HG03432 (cell line): ENCODE measurements around the gene AASDH.
"Not testable (repeated sequence)": the region's sequence is repeated elsewhere in the genome, so short reads cannot be mapped to it uniquely, and the experiment has no call there.

Experiments
- ATAC-seq: cut with Tn5 transposase; IDR thresholded peaks from one replicate; pipeline ENCODE4 v1.9.1; 2021; ENCODE audit warnings: mild to moderate bottlenecking, moderate library complexity; ENCODE audit not compliant: unreplicated experiment

AASDH gene

GRCh38 chr4:56391270-56391669 is 4.0 kb upstream of the AASDH start:
- ATAC-seq, result no peak

DNA sequence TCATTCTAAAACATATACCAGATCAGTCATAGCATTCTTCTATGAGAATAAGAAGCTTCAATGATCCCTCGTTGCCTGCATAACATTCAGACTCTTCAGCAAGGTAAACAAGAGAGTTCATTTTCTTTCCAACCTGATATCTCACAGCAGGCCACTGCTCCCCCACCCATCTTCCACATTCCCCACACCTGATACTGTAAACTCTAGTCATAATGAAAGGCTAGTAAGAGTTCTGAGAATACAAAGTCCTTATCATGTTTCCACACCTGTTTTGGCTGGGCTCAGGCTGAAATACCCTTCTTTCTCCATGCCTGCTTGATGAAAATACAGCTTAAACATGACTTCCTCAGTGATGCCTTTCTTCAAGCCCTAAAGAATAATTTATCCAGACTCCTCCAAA is 2.3 kb upstream of the AASDH start:
- ATAC-seq, result no peak

DNA sequence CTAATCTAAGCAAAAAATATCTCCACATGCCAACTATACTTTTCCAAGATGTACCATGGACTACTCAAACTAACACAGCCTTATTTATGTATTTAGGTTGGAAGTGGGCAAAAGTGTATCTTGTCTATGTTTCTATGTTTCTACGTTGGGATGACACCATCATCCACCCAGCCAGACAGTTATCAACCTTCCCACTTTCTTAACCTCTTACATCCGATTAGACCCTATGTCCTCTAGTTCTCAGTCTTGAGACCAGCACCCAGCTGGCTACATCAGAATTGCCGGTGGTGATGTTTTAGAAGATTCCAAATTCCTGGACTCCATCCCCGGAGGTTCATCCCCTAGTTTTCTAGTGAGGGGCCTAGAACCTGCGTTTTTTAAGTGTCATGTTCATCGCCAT is 1.0 kb upstream of the AASDH start:
- ATAC-seq, result no peak

DNA sequence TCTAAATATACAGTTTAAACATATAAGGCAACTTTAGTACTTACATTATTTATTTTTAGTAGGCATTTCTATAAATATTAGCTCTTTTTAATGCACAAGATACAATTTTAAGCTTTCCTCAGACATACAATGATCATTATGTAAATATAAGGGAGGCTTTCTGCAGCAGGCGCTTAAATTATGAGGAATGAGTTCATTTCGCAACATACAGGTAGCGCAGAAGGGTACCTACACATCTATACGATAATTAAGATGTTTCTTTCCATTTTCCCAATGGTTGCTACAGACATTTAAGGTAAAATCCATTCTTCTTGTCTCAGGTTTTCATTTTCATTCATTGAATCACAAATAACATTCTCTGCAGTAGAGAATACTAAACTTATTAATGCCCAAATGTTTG is 1.2 kb downstream of the AASDH start:
- no peak for ATAC-seq

- no peak for ATAC-seq
Observed at GRCh38 chr4:56375458-56375857, 11.8 kb downstream of the AASDH start.

DNA sequence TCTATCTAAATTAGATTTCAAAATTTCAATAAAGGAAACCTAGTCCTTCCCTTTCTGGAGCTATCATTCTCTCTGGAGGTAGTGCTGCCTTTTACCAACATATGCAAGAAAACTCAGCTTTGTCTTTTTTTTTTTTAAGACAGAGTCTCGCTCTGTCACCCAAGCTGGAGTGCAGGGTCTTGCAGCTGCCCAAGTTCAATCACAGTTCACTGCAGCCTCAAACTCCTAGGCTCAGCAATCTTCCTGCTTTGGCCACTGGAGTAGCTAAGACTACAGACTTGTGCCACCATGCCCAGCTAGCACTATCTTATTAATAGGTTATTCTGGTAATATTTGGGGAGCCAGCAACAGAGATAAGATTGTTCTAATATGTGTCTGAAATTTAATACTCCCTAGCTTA is 12.3 kb downstream of the AASDH start:
- ATAC-seq, result no peak

DNA sequence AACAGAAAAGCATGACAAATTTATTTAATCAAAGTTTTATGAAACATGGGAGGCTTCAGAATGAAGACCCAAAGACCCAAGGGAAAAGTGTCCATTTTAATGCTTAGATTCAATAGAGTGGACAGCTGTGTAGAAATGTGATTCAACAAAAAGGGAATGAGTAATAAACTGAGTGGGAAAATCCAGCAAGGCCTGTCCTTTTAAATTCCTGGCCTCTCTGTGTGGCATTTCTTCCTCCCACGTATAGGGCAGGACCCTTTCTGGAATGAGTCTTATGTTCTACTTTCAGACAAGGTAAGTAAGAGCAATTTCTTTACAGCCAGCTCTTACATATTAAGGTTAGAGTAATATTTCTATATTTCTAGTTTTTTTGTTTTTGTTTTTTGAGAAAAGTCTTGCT is 14.5 kb downstream of the AASDH start:
- no peak for ATAC-seq

DNA sequence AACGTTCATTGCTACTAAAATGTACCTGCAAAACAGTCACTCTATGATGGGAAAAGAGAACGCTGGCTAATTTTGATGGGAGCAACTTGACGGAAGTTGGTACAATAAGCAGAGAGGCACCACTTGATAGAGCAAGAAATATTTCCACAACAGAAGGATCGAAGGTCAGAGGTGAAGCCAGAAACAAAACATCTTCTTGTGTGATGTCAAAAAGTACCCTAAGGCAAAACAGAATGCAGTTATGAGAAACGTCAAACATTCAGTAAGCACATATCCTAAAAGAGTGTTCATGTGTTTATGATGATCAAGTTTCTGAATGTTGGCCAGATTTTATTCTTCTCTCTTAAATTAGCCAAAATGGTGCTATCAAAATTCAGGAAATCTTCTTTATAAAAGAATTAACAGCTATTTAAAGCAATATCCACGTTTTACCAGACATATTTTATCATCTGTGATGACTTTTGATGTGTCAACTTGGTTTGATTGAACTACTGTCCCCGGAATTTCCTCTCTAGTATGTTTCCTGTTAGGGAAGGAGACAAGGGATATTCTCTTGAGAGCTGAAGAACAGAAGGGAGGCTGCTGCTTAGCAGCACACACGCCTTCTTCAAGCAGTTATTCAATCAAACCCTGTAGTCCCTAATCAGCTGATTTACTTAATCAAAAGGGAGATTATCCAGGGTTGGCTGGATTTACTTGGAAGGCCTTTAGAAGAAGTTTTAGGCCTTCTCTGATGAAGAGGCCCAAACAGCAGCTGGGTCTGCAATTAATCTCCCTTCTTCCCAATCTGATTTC is 15.7 kb downstream of the AASDH start:
- ATAC-seq, result no peak

GRCh38 chr4:56370377-56370776 is 16.9 kb downstream of the AASDH start:
- ATAC-seq, result no peak

DNA sequence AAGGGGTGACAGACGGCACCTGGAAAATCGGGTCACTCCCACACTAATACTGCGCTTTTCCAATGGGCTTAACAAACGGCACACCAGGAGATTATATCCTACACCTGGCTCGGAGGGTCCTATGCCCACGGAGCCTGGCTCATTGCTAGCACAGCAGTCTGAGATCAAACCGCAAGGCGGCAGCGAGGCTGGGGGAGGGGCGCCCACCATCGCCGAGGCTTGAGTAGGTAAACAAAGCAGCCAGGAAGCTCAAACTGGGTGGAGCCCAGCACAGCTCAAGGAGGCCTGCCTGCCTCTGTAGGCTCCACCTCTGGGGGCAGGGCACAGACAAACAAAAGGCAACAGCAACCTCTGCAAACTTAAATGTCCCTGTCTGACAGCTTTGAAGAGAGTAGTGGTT is 24.3 kb downstream of the AASDH start:
- ATAC-seq, result not testable (repeated sequence)

- no peak for ATAC-seq
Observed at GRCh38 chr4:56360071-56360470, 27.2 kb downstream of the AASDH start.

GRCh38 chr4:56356650-56357049 is 30.6 kb downstream of the AASDH start:
- no peak for ATAC-seq

- ATAC-seq, result no peak
Observed at GRCh38 chr4:56348576-56348975, 38.7 kb downstream of the AASDH start.

GRCh38 chr4:56345458-56345857 is 41.8 kb downstream of the AASDH start:
- ATAC-seq, result no peak

- no peak for ATAC-seq
Observed at GRCh38 chr4:56342746-56343145, 44.5 kb downstream of the AASDH start.

- no peak for ATAC-seq
Observed at GRCh38 chr4:56330691-56331090, 56.6 kb downstream of the AASDH start.

- no peak for ATAC-seq
Observed at GRCh38 chr4:56326363-56326762, 60.9 kb downstream of the AASDH start.

DNA sequence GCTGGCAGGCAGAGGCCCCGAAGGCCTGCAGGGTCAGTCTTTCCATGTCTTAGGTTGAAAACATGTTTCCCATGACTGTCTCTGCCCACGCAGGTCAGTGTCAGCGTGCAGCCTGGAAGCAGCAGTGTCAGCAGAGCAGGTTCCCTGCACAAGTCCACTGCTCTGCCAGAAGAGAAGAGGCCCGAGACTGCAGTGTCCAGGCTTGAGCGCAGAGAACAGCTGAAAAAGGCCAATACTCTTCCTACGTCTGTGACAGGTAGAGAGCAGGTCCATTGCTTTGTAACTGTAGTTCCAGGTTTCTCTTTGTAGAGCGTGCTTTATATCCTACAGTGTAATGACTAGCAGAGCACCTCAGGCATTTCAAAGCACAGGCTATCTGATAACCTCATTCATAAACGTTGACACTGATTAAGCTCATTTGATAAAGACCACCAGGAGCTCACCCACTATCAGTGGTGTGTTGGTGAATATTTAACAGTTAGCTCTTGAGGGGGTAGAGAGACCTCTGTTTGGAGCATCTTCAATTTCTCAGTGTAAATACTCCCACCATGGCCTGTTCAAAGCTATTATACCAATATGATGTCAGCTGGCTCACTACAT is 63.2 kb downstream of the AASDH start:
- no peak for ATAC-seq

DNA sequence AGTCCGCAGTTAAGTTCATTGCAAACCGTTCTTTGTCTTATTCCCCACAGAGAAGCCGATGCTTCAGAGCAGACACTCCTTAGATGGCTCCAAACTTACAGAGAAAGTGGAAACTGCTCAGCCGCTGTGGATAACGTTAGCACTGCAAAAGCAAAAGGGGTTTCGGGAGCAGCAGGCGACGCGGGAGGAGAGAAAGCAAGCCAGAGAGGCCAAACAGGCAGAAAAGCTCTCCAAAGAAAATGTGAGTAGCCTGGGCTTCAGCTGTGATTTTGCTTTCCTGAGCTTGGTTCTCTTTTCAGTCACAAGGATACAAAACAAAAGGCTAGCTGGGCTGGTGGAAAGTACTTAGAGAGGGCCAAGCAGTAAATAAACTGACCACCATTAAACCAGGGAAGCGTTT is 64.0 kb downstream of the AASDH start:
- no peak for ATAC-seq

GRCh38 chr4:56321251-56321650 is 66.0 kb downstream of the AASDH start:
- ATAC-seq, result no peak

DNA sequence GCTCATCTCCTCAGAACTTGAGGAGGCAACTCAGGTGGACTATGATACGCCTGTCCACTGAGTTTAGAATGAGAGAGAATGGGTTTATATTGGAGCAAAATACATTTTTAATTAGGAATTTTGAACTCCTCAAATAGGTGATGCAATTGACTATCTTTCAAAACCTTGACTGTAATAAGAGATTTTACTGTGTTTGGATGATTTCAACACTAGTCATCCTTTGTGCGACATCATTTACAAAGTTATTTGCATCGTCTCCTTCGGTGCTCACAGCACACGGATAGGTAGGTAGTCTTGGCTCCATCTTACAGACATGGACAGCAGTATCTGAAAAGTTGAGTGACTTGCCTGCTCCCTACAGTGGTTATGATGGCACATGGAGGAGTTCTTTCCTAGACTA is 67.0 kb downstream of the AASDH start:
- no peak for ATAC-seq

DNA sequence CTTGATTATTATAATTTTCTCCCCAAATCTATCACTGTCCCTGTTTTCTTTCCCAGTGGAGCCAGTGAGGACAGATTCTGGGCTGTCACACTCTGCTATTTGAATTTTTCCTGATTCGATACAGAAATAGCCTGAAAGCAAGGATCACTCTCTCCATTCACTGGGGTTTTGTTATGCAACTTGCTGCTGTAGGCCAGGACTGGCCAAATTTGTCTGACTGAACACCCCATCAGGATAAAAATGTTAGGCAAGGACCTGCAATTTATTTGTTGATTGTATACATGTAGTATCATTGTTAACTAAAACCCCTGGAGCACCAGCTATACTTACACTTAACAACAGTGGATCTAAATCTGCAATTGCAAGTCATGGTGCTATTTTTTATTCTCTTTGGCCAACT is 68.7 kb downstream of the AASDH start:
- ATAC-seq, result no peak

DNA sequence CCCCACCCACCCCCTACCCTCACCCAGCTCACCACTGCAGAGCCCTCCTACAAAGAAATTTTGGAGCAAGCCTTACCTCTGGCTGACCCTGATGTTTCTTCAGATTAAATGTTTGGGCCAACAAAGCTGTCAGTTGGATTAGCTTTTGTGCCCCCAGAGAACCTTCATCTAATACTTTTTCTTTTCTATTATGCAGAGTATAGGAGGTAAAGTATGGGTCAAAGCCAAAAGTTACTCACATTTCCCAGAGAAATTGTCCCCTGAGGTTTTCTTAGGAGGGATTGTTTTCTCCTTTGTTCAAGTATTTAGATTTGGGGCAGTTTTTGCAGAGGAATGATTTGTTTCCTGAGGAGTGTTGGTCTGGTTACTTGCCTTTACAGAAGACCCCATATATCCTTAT is 69.5 kb downstream of the AASDH start:
- no peak for ATAC-seq
